Progenitor cell of endocrine pancreas (in vitro differentiated cells): ENCODE measurements around the gene DYNLT2B. TPM values are rescaled to one million over a fixed set of nuclear protein-coding genes. Genes with fewer than 3 reads are reported as not detected.
"Not testable (repeated sequence)": the region's sequence is repeated elsewhere in the genome, so short reads cannot be mapped to it uniquely, and the experiment has no call there.

Experiments used
- DNase-seq: peaks from one replicate; pipeline ENCODE4 v3.0.0; 2021; ENCODE audit warnings: low spot score; ENCODE audit not compliant: unreplicated experiment
- H3K27ac Mint-ChIP-seq: 2 replicates; pipeline ENCODE4 v1.8.0; 2021; ENCODE audit warnings: mild to moderate bottlenecking, moderate library complexity, mixed read lengths
- H3K27me3 Mint-ChIP-seq: 2 replicates; pipeline ENCODE4 v1.8.0; 2021; ENCODE audit warnings: mixed read lengths
- H3K36me3 Mint-ChIP-seq: 2 replicates; pipeline ENCODE4 v1.8.0; 2022; ENCODE audit warnings: mixed read lengths; ENCODE audit not compliant: insufficient read depth
- H3K4me1 Mint-ChIP-seq: 2 replicates; pipeline ENCODE4 v1.8.0; 2021; ENCODE audit warnings: low read depth, mixed read lengths
- H3K4me3 Mint-ChIP-seq: 2 replicates; pipeline ENCODE4 v1.8.0; 2021; ENCODE audit warnings: low read depth, mild to moderate bottlenecking, moderate library complexity, mixed read lengths
- H3K9me3 Mint-ChIP-seq: 2 replicates; pipeline ENCODE4 v1.8.0; 2021; ENCODE audit warnings: low read depth, mixed read lengths
- CTCF ChIP-seq: fragments of 200-600 bp; sonication (generic); IDR thresholded peaks from one replicate; pipeline ENCODE4 v1.5.0; 2021; ENCODE audit warnings: antibody characterized with exemption, mild to moderate bottlenecking; ENCODE audit not compliant: unreplicated experiment
- total RNA-seq: library from RNA; stranded (reverse); gene quantifications from 2 replicates; pipeline ENCODE4 v1.2.1, GENCODE V29; 2021

The DYNLT2B gene
- total RNA-seq, 1 donor from 2014 or later, result 40.5 TPM

GRCh38 chr3:196344663-196345062 is 26.6 kb upstream of the DYNLT2B start:
- no peaks in the 10 kb centered on the region for H3K27me3 Mint-ChIP-seq
- DNase-seq, result no peak
- no peak for TF ChIP-seq CTCF
- H3K9me3 Mint-ChIP-seq, result peaks cover 3% of the 10 kb centered on the region
- H3K36me3 Mint-ChIP-seq, result peaks cover 32% of the 10 kb centered on the region
- peaks cover 16% of the 10 kb centered on the region for H3K4me1 Mint-ChIP-seq
- no peak overlapping the region for H3K4me3 Mint-ChIP-seq
- H3K27ac Mint-ChIP-seq, result no peak overlapping the region

- not testable (repeated sequence) for H3K9me3 Mint-ChIP-seq, DNase-seq, H3K4me3 Mint-ChIP-seq, H3K27me3 Mint-ChIP-seq, H3K27ac Mint-ChIP-seq
- Mint-ChIP-seq H3K4me1 (peaks cover 16% of the 10 kb centered on the region), H3K36me3 (peaks cover 26% of the 10 kb centered on the region)
These were observed 25.9 kb upstream of the DYNLT2B start for GRCh38 chr3:196343917-196344316.

GRCh38 chr3:196341137-196341536 is 23.1 kb upstream of the DYNLT2B start:
- DNase-seq, result no peak
- H3K4me3 Mint-ChIP-seq, result no peak overlapping the region
- peaks cover 1% of the 10 kb centered on the region for H3K4me1 Mint-ChIP-seq
- TF ChIP-seq CTCF, result no peak
- peaks cover 3% of the 10 kb centered on the region for H3K27me3 Mint-ChIP-seq
- H3K36me3 Mint-ChIP-seq, result peaks cover 13% of the 10 kb centered on the region
- H3K27ac Mint-ChIP-seq, result no peak overlapping the region
- no peaks in the 10 kb centered on the region for H3K9me3 Mint-ChIP-seq

GRCh38 chr3:196340466-196340865 is 22.4 kb upstream of the DYNLT2B start:
- no peaks in the 10 kb centered on the region for H3K4me1 Mint-ChIP-seq
- H3K27ac Mint-ChIP-seq, result no peak overlapping the region
- H3K9me3 Mint-ChIP-seq, result no peaks in the 10 kb centered on the region
- peaks cover 8% of the 10 kb centered on the region for H3K36me3 Mint-ChIP-seq
- TF ChIP-seq CTCF, result no peak
- H3K27me3 Mint-ChIP-seq, result peaks cover 3% of the 10 kb centered on the region
- no peak for DNase-seq
- H3K4me3 Mint-ChIP-seq, result no peak overlapping the region

GRCh38 chr3:196339493-196340254 is 21.6 kb upstream of the DYNLT2B start:
- Mint-ChIP-seq H3K36me3 (peaks cover 6% of the 10 kb centered on the region), H3K4me3 (no peak overlapping the region), H3K4me1 (no peaks in the 10 kb centered on the region), H3K27me3 (peaks cover 3% of the 10 kb centered on the region), H3K27ac (no peak overlapping the region), H3K9me3 (no peaks in the 10 kb centered on the region)
- DNase-seq, result no peak
- no peak for TF ChIP-seq CTCF

- Mint-ChIP-seq H3K9me3 (no peaks in the 10 kb centered on the region), H3K4me3 (no peak overlapping the region), H3K4me1 (no peaks in the 10 kb centered on the region), H3K27ac (no peak overlapping the region), H3K36me3 (peaks cover 3% of the 10 kb centered on the region), H3K27me3 (peaks cover 3% of the 10 kb centered on the region)
- DNase-seq, result no peak
- TF ChIP-seq CTCF, result no peak
These were observed 21.0 kb upstream of the DYNLT2B start for GRCh38 chr3:196339044-196339443.
